KMS-11 (cell line): Measurements from ENCODE around the gene NUDCD3.

Experiments used
- H2AFZ ChIP-seq: fragments of 200-600 bp; sonication (generic); 2 replicates; pipeline ENCODE4 v1.6.1; 2016; ENCODE audit warnings: antibody characterized with exemption, mixed run types, low read depth
- H3K27ac ChIP-seq: fragments of 200-600 bp; sonication (generic); 2 replicates; pipeline ENCODE4 v1.6.1; 2016; ENCODE audit warnings: mild to moderate bottlenecking, mixed run types
- H3K27me3 ChIP-seq: fragments of 200-600 bp; sonication (generic); 2 replicates; pipeline ENCODE4 v1.6.1; 2017; ENCODE audit warnings: mild to moderate bottlenecking, low read depth, mixed run types, moderate library complexity; ENCODE audit not compliant: insufficient read depth
- H3K36me3 ChIP-seq: fragments of 200-600 bp; sonication (generic); 2 replicates; pipeline ENCODE4 v1.6.1; 2017; ENCODE audit warnings: mild to moderate bottlenecking, mixed run types; ENCODE audit not compliant: insufficient read depth
- H3K4me1 ChIP-seq: fragments of 200-600 bp; sonication (generic); 2 replicates; pipeline ENCODE4 v1.6.1; 2016; ENCODE audit warnings: mild to moderate bottlenecking, low read depth, mixed run types; ENCODE audit not compliant: poor library complexity, severe bottlenecking
- H3K4me2 ChIP-seq: fragments of 200-600 bp; sonication (generic); 2 replicates; pipeline ENCODE4 v1.7.0; 2016; ENCODE audit warnings: mild to moderate bottlenecking, mixed run types
- H3K4me3 ChIP-seq: fragments of 200-600 bp; sonication (generic); IDR thresholded peaks from 2 replicates; pipeline ENCODE4 v1.6.1; 2017; ENCODE audit warnings: low read depth, low read length, mixed read lengths; ENCODE audit not compliant: insufficient read depth
- H3K79me2 ChIP-seq: fragments of 200-600 bp; sonication (generic); 2 replicates; pipeline ENCODE4 v1.6.1; 2016; ENCODE audit warnings: low read depth, mixed run types; ENCODE audit not compliant: insufficient read depth
- H3K9ac ChIP-seq: fragments of 200-600 bp; sonication (generic); 2 replicates; pipeline ENCODE4 v1.6.1; 2016; ENCODE audit warnings: mild to moderate bottlenecking, mixed run types
- H4K20me1 ChIP-seq: fragments of 200-600 bp; sonication (generic); 2 replicates; pipeline ENCODE4 v1.6.1; 2016; ENCODE audit warnings: mild to moderate bottlenecking, mixed run types; ENCODE audit not compliant: insufficient read depth
- CTCF ChIP-seq: fragments of 200-600 bp; sonication (generic); conservative IDR thresholded peaks from 2 replicates; pipeline ENCODE4 v1.6.1; 2017; ENCODE audit warnings: low read depth, mild to moderate bottlenecking, antibody characterized with exemption, low read length, moderate library complexity, mixed read lengths

The NUDCD3 gene

DNA sequence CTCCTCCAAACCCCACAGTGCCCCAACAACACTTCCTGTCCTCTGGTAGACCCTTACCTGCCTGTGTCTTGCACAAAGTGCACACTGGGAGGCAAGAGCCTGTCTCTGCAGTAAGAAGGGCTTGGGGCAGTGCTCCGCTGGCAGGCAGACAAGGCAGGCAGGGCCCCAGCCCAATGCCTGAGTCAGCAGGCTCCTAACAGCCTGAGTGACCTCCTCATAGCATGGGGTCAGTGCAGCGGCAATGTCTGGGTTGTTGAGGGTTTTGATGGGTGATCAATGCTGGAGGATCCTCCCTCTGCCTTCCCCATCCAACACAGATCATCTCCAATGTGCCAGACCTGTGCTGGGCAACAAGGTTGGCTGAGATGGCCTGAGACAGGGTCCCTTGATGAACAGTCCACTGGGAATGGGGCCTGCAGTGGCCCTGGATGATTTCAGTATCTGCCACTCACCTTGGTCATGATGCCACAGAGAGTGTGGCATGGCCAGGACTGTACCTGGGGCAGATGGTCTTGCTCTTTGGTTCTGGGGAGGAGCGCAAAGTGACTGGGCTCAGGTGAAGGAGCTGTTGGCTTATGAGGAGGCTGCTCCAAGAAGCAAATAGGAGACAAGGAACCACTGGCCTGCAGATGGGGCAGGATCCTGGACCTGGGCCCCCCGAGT is 109.5 kb downstream of the NUDCD3 start:
- H3K9ac ChIP-seq = no peak overlapping the region
- H3K4me1 ChIP-seq = no peaks in the 10 kb centered on the region
- no peak for TF ChIP-seq CTCF
- no peak overlapping the region for H2AFZ ChIP-seq
- no peak overlapping the region for H3K4me2 ChIP-seq
- H3K27me3 ChIP-seq = no peaks in the 10 kb centered on the region
- H4K20me1 ChIP-seq = no peaks in the 10 kb centered on the region
- no peaks in the 10 kb centered on the region for H3K79me2 ChIP-seq
- no peak overlapping the region for H3K27ac ChIP-seq
- H3K36me3 ChIP-seq = no peaks in the 10 kb centered on the region
- H3K4me3 ChIP-seq = no peak overlapping the region

DNA sequence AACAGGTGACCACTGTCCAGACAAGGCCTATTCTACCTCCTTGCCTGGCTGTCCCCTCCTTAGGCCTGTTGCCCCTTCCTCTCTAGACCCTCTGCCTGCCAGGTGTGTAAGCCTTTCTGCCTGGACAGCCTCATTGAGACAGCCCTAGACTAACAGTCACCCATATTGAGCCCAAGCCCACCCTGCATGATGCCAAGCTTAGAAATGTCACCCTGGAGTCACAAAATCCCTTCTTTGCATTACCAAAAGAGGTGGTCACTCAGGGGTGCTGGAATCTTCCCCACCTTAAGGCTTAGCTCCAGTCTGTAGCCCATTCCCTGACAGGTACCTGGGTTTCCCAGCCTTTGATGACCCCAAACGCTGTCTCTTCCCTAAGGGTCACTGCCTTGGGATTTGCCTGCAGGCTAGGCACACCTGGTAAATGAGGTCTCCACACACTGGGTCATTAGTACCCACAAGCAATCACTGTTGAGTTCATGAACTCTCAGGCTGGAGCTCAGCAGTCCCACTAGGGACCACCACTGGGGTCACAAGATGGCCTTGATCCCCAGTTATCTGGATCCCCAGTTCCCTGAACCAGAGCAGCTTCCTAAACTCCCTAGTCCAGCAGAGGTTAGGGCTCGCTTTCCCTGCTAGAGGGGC is 110.1 kb downstream of the NUDCD3 start:
- Histone ChIP-seq H3K27ac (no peak overlapping the region), H3K79me2 (no peaks in the 10 kb centered on the region), H3K4me2 (no peak overlapping the region), H3K4me3 (no peak overlapping the region), H3K36me3 (no peaks in the 10 kb centered on the region), H3K9ac (no peak overlapping the region), H4K20me1 (no peaks in the 10 kb centered on the region), H3K4me1 (no peaks in the 10 kb centered on the region), H3K27me3 (no peaks in the 10 kb centered on the region), H2AFZ (no peak overlapping the region)
- TF ChIP-seq CTCF = no peak

GRCh38 chr7:44379366-44380188 is 110.9 kb downstream of the NUDCD3 start:
- no peaks in the 10 kb centered on the region for H3K4me1 ChIP-seq
- H3K9ac ChIP-seq = no peak overlapping the region
- no peak overlapping the region for H3K27ac ChIP-seq

DNA sequence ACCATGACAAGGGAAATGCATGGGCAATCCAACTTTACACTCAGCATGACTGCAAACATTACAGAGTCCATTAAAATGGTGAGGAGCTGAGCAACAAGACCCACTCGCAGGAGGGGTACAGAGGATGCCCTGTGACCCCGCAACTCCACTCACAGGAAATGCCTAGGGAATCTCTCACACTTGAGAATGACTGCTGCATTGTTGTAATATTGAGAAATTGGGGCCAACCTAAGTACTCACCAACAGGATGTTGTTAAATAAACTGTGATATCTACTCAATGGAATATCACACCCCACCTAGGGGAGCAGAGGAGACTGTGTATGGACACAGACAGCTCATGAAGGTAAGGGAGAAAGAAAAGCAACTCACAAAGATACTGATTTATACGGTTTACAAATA is 111.7 kb downstream of the NUDCD3 start:
- Histone ChIP-seq H3K4me2 (no peak overlapping the region), H3K36me3 (no peaks in the 10 kb centered on the region), H4K20me1 (no peaks in the 10 kb centered on the region), H3K79me2 (no peaks in the 10 kb centered on the region), H3K27ac (no peak overlapping the region), H3K9ac (no peak overlapping the region), H3K4me1 (no peaks in the 10 kb centered on the region), H3K4me3 (no peak overlapping the region), H2AFZ (no peak overlapping the region), H3K27me3 (no peaks in the 10 kb centered on the region)
- no peak for TF ChIP-seq CTCF

More at GRCh38 chr7:44379366-44380188, 110.9 kb downstream of the NUDCD3 start:
- Histone ChIP-seq H3K36me3 (no peaks in the 10 kb centered on the region), H3K79me2 (no peaks in the 10 kb centered on the region), H4K20me1 (no peaks in the 10 kb centered on the region), H3K27me3 (no peaks in the 10 kb centered on the region), H3K4me2 (no peak overlapping the region), H3K4me3 (no peak overlapping the region), H2AFZ (no peak overlapping the region)
- TF ChIP-seq CTCF = no peak
